B cell (primary cell): ENCODE measurements around the gene TRIM25. TPM values are rescaled to one million over a fixed set of nuclear protein-coding genes. Genes with fewer than 3 reads are reported as not detected.

Experiments used
- ATAC-seq: fragments of 200-7000 bp; cut with Tn5 transposase; one replicate; pipeline ENCODE4 v1.10.0; 2021; ENCODE audit warnings: low read depth, mild to moderate bottlenecking, moderate number of reproducible peaks, moderate library complexity
- CTCF ChIA-PET: fragments of 350-600 bp; sonication (Branson Sonifier 250); formaldehyde crosslinking; loops from one replicate; lab custom pipeline; 2021; ENCODE audit warnings: antibody characterized with exemption, inconsistent platforms; lab: Charles Lee
- POLR2A ChIA-PET: fragments of 350-600 bp; sonication (Branson Sonifier 250); formaldehyde crosslinking; loops from one replicate; lab custom pipeline; 2021; ENCODE audit warnings: antibody characterized with exemption; lab: Charles Lee
- DNase-seq: peaks from one replicate; pipeline ENCODE4 v3.0.0; 2013
- H2AFZ ChIP-seq: 2 replicates; pipeline ENCODE4 v1.6.1; 2012; ENCODE audit warnings: mild to moderate bottlenecking, low read depth, low read length; ENCODE audit not compliant: insufficient read depth, poor library complexity, severe bottlenecking
- H3K27ac ChIP-seq, 2 donors: 1 replicate in 1 of 2; 2 replicates in 1 of 2; pipeline ENCODE4 v1.5.1; 2012 to 2013; ENCODE audit warnings: low read length in 2 of 2, mild to moderate bottlenecking in 2 of 2, moderate library complexity in 1 of 2
- H3K27me3 ChIP-seq, 4 experiments: fragments of 200-600 bp in 1 of 4; sonication (generic) in 1 of 4; replicated peaks in 1 of 4; 1 replicate in 2 of 4; 2 replicates in 2 of 4; pipeline versions ENCODE4 v1.6.1 to v1.7.0; 2013 to 2016; ENCODE audit warnings: low read length in 3 of 4, mild to moderate bottlenecking in 2 of 4, mixed read lengths in 1 of 4, moderate library complexity in 1 of 4; ENCODE audit not compliant: insufficient read depth in 4 of 4, control insufficient read depth in 3 of 4; ENCODE audit errors: control extremely low read depth in 1 of 4
- H3K36me3 ChIP-seq, 2 experiments: replicated peaks in 1 of 2; 1 replicate in 1 of 2; 2 replicates in 1 of 2; pipeline versions ENCODE4 v1.6.1 to v1.7.1; 2013; ENCODE audit warnings: low read length in 1 of 2; ENCODE audit not compliant: insufficient read depth in 2 of 2, control insufficient read depth in 1 of 2; ENCODE audit errors: control extremely low read depth in 1 of 2, extremely low read depth in 1 of 2
- H3K4me1 ChIP-seq, 2 donors: fragments of 200-600 bp in 1 of 2; sonication (generic) in 1 of 2; 1 replicate in 1 of 2; 2 replicates in 1 of 2; pipeline versions ENCODE4 v1.5.1 to v1.6.1; 2013 to 2017; ENCODE audit warnings: low read length in 2 of 2; ENCODE audit not compliant: control insufficient read depth in 2 of 2, insufficient read depth in 2 of 2
- H3K4me2 ChIP-seq: replicated peaks from 2 replicates; pipeline ENCODE3; 2012; ENCODE audit warnings: mild to moderate bottlenecking, low read depth, low read length; ENCODE audit not compliant: poor library complexity, severe bottlenecking
- H3K4me3 ChIP-seq, 5 experiments: fragments of 200-600 bp in 1 of 5; sonication (generic) in 1 of 5; 1 replicate in 3 of 5; 2 replicates in 2 of 5; pipeline versions ENCODE4 v1.5.1 to v1.7.0; 2011 to 2016; ENCODE audit warnings: low read length in 4 of 5, mild to moderate bottlenecking in 4 of 5, low read depth in 2 of 5, control low read depth in 1 of 5, moderate library complexity in 1 of 5; ENCODE audit not compliant: insufficient read depth in 1 of 5; ENCODE audit errors: control extremely low read depth in 1 of 5, extremely low read depth in 1 of 5
- H3K79me2 ChIP-seq: fragments of 200-600 bp; sonication (generic); one replicate; pipeline ENCODE4 v1.6.0; 2016; ENCODE audit warnings: low read length; ENCODE audit not compliant: control insufficient read depth, insufficient read depth
- H3K9ac ChIP-seq: fragments of 200-600 bp; sonication (generic); 2 replicates; pipeline ENCODE4 v1.6.1; 2017; ENCODE audit warnings: mild to moderate bottlenecking, low read length, moderate library complexity
- H3K9me3 ChIP-seq, 3 donors: one replicate each; pipeline versions ENCODE4 v1.6.1 to v1.7.1; 2013; ENCODE audit warnings: low read length in 2 of 3; ENCODE audit not compliant: control insufficient read depth in 2 of 3, insufficient read depth in 1 of 3; ENCODE audit errors: control extremely low read depth in 1 of 3
- H4K20me1 ChIP-seq: 2 replicates; pipeline ENCODE4 v1.6.0; 2012; ENCODE audit warnings: mild to moderate bottlenecking, low read length; ENCODE audit not compliant: insufficient read depth, control insufficient read depth, poor library complexity, severe bottlenecking
- H3K27ac Mint-ChIP-seq: one replicate; pipeline ENCODE4 v1.8.0; 2021; ENCODE audit warnings: mixed read lengths
- H3K27me3 Mint-ChIP-seq: one replicate; pipeline ENCODE4 v1.8.0; 2021; ENCODE audit warnings: mixed read lengths
- H3K4me1 Mint-ChIP-seq: one replicate; pipeline ENCODE4 v1.8.0; 2021; ENCODE audit warnings: mixed read lengths
- H3K4me3 Mint-ChIP-seq: one replicate; pipeline ENCODE4 v1.8.0; 2021; ENCODE audit warnings: mixed read lengths
- H3K9me3 Mint-ChIP-seq: one replicate; pipeline ENCODE4 v1.8.0; 2022; ENCODE audit warnings: mixed read lengths; ENCODE audit not compliant: insufficient read depth
- EZH2 ChIP-seq: IDR thresholded peaks from 2 replicates; pipeline ENCODE4 v1.6.1; 2012; ENCODE audit warnings: borderline replicate concordance, low read depth, mild to moderate bottlenecking, moderate library complexity, low read length; ENCODE audit not compliant: insufficient read depth, poor library complexity, severe bottlenecking
- WGBS: methylation state at CpG from one replicate; pipeline ENCODE4 v1.1.5; 2013; ENCODE audit warnings: missing lambda C conversion rate; ENCODE audit not compliant: insufficient coverage; 5-methylcytosine and 5-hydroxymethylcytosine counted together
- intact Hi-C: fragments of 100-400 bp; cut with micrococcal nuclease; formaldehyde crosslinking; loops from one replicate; pipeline ENCODE4 v1.10.0; 2022
- polyA plus RNA-seq: library from polyadenylated mRNA; depleted of rRNA; stranded (reverse); fragments of >200 nt; gene quantifications from 2 replicates; pipeline ENCODE4 v1.2.3, GENCODE V29; 2012
- total RNA-seq, 2 donors: library from RNA; stranded (reverse); fragments of 120-200 nt in 1 of 2; gene quantifications; 1 replicate in 1 of 2; 2 replicates in 1 of 2; pipeline versions ENCODE4 v1.2.3 to v1.2.4, GENCODE V29; 2013 to 2022
- TF ChIP-seq, protein P1 (sequence below): fragments of 200-600 bp; IDR thresholded peaks from one replicate; pipeline ENCODE4 v1.8.0; 2022; ENCODE audit warnings: antibody characterized with exemption, mild to moderate bottlenecking

TRIM25 gene
- total and polyA plus RNA-seq, 2 donors (not counting 1 experiment from before 2014, with no cell fraction given) = 38.5 to 92.4 TPM

DNA sequence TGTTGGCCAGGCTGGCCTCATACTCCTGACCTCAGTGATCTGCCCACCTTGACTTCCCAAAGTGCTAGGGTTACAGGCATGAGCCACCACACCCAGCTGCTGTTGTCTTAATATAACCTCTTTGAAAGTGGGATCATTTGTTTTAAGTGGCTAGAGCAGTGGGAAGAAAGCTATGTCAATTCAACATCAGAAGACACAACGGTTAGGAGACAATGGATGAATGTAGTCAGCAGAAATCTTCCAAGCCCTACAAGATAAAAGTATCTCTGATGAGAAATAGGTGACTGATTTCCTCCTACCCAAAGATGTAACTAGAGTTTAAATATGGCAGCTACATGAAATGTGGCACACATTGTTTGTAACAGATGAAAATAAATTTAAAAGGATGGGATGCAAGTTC is 20.0 kb upstream of the TRIM25 start:
- intact Hi-C loops = no loop called here
- H3K79me2 ChIP-seq = no peaks in the 10 kb centered on the region
- H3K36me3 ChIP-seq = peaks cover 0 to 38% of the 10 kb centered on the region in 2 experiments
- no CpG with 5 or more reads among the region's 1 CpG for WGBS
- no peak for TF ChIP-seq EZH2
- TF ChIP-seq, protein P1, sequence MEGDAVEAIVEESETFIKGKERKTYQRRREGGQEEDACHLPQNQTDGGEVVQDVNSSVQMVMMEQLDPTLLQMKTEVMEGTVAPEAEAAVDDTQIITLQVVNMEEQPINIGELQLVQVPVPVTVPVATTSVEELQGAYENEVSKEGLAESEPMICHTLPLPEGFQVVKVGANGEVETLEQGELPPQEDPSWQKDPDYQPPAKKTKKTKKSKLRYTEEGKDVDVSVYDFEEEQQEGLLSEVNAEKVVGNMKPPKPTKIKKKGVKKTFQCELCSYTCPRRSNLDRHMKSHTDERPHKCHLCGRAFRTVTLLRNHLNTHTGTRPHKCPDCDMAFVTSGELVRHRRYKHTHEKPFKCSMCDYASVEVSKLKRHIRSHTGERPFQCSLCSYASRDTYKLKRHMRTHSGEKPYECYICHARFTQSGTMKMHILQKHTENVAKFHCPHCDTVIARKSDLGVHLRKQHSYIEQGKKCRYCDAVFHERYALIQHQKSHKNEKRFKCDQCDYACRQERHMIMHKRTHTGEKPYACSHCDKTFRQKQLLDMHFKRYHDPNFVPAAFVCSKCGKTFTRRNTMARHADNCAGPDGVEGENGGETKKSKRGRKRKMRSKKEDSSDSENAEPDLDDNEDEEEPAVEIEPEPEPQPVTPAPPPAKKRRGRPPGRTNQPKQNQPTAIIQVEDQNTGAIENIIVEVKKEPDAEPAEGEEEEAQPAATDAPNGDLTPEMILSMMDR = no peak
- ChIA-PET CTCF (no interaction called here), POLR2A (no interaction called here)
- no peak overlapping the region for H3K4me3 Mint-ChIP-seq
- H3K9me3 ChIP-seq = peaks cover 0 to 10% (median 10%) of the 10 kb centered on the region in 3 donors
- no peak overlapping the region for H3K27ac Mint-ChIP-seq
- no peak overlapping the region for H2AFZ ChIP-seq
- no peaks in the 10 kb centered on the region for H3K27me3 Mint-ChIP-seq
- H3K27me3 ChIP-seq = no peaks in the 10 kb centered on the region
- H3K9me3 Mint-ChIP-seq = peaks cover 4% of the 10 kb centered on the region
- H3K27ac ChIP-seq = no peak overlapping the region
- H4K20me1 ChIP-seq = no peaks in the 10 kb centered on the region
- H3K4me3 ChIP-seq = no peak overlapping the region
- H3K4me2 ChIP-seq = no peak overlapping the region
- DNase-seq (no peak), ATAC-seq (no peak)
- H3K9ac ChIP-seq = no peak overlapping the region
- H3K4me1 Mint-ChIP-seq = no peaks in the 10 kb centered on the region
- H3K4me1 ChIP-seq = no peaks in the 10 kb centered on the region

DNA sequence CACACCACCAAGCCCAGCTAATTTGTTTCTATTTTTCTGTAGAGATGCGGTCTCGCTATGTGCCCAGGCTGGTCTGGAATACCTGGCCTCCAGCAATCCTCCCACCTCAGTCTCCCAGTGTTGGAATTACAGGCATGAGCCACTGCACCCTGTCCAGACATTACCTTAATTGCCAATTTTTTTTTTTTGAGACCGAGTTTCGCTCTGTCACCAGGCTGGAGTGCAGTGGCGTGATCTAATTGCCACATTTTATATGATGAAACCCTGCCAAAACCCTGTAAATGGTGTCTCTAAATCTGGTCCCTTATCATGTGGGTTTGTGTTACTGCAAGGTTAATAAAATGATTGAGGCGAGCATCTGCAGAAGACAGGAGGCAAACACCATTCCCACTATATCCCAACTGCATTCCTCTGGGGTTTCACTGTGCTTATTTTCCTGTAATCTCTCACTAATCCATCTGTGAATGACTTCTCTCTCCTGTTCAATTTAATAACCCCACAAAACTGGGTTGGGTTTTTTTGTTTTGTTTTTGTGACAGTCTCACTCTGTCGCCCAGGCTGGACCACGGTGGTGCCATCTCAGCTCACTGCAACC is 19.4 kb upstream of the TRIM25 start:
- H3K4me1 Mint-ChIP-seq = no peaks in the 10 kb centered on the region
- H3K27ac Mint-ChIP-seq = no peak overlapping the region
- POLR2A ChIA-PET = no interaction called here
- intact Hi-C loops = no loop called here
- 100% methylated on average over 2 of the region's 8 CpGs for WGBS
- H3K4me2 ChIP-seq = no peak overlapping the region
- no peaks in the 10 kb centered on the region for H3K27me3 Mint-ChIP-seq
- no peak overlapping the region for H3K4me3 Mint-ChIP-seq
- H3K79me2 ChIP-seq = no peaks in the 10 kb centered on the region
- CTCF ChIA-PET = no interaction called here
- H3K27ac ChIP-seq = no peak overlapping the region
- no peaks in the 10 kb centered on the region for H3K4me1 ChIP-seq
- no peak overlapping the region for H3K9ac ChIP-seq
- no peak overlapping the region for H3K4me3 ChIP-seq
- H3K36me3 ChIP-seq = peaks cover 0 to 33% of the 10 kb centered on the region in 2 experiments
- TF ChIP-seq, protein P1 = no peak
- no peak for TF ChIP-seq EZH2
- DNase-seq = no peak
- peaks cover 4% of the 10 kb centered on the region for H3K9me3 Mint-ChIP-seq
- peaks cover 0 to 11% (median 10%) of the 10 kb centered on the region in 3 donors for H3K9me3 ChIP-seq
- no peaks in the 10 kb centered on the region for H3K27me3 ChIP-seq
- ATAC-seq = no peak
- no peak overlapping the region for H2AFZ ChIP-seq
- no peaks in the 10 kb centered on the region for H4K20me1 ChIP-seq
